Measurements from ENCODE around the gene DOCK8. TPM values are rescaled to one million over a fixed set of nuclear protein-coding genes. Genes with fewer than 3 reads are reported as not detected.

The DOCK8 gene
- total and polyA plus RNA-seq, 2 experiments from 2014 or later = 0.94 to 1.2 TPM

DNA sequence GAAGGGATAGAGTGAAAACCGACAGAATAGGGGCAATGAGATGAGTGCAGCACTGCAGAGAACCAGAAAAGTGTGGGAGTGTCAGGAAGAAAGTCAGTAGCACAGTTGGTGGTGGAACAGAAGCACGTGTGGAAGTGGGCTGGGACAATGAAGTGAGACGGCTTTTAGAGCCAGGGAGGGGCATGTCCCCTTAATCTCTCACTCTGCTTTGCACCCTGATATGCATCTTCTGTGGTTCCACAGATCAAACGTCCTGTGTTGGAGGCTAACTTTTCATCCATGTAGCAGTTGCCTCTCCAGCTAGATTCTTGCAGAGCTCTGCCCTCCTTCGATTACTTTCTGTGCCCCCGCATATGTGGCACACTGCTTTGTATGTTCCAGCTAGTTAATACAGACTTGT lies 163.6 kb downstream of the DOCK8 start:
- TF ChIP-seq, protein P1, sequence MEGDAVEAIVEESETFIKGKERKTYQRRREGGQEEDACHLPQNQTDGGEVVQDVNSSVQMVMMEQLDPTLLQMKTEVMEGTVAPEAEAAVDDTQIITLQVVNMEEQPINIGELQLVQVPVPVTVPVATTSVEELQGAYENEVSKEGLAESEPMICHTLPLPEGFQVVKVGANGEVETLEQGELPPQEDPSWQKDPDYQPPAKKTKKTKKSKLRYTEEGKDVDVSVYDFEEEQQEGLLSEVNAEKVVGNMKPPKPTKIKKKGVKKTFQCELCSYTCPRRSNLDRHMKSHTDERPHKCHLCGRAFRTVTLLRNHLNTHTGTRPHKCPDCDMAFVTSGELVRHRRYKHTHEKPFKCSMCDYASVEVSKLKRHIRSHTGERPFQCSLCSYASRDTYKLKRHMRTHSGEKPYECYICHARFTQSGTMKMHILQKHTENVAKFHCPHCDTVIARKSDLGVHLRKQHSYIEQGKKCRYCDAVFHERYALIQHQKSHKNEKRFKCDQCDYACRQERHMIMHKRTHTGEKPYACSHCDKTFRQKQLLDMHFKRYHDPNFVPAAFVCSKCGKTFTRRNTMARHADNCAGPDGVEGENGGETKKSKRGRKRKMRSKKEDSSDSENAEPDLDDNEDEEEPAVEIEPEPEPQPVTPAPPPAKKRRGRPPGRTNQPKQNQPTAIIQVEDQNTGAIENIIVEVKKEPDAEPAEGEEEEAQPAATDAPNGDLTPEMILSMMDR (conservative IDR thresholded peaks at IDR 0.05; ENCODE audit: low read depth in 2 of 2) = no peak
- TF ChIP-seq EZH2 (IDR thresholded peaks at IDR 0.05; ENCODE audit: low read depth, unreplicated experiment) (no peak), JUNB (IDR thresholded peaks at IDR 0.05; ENCODE audit: unreplicated experiment) (no peak), EZH2phosphoT487 (IDR thresholded peaks at IDR 0.05; ENCODE audit: unreplicated experiment) (no peak), CREB1 (CRISPR knock-in tag; IDR thresholded peaks at IDR 0.05; ENCODE audit: low read depth) (no peak), ZNF331 (CRISPR knock-in tag; IDR thresholded peaks at IDR 0.05; ENCODE audit: low read depth) (no peak), POLR2AphosphoS5 (IDR thresholded peaks at IDR 0.05; ENCODE audit: low read depth) (no peak), STAT1 (IDR thresholded peaks at IDR 0.05; ENCODE audit: unreplicated experiment) (no peak), NANOG (IDR thresholded peaks at IDR 0.05; ENCODE audit: borderline replicate concordance) (no peak), ZNF114 (CRISPR knock-in tag; IDR thresholded peaks at IDR 0.05) (no peak)
- TF ChIP-seq, protein P2, sequence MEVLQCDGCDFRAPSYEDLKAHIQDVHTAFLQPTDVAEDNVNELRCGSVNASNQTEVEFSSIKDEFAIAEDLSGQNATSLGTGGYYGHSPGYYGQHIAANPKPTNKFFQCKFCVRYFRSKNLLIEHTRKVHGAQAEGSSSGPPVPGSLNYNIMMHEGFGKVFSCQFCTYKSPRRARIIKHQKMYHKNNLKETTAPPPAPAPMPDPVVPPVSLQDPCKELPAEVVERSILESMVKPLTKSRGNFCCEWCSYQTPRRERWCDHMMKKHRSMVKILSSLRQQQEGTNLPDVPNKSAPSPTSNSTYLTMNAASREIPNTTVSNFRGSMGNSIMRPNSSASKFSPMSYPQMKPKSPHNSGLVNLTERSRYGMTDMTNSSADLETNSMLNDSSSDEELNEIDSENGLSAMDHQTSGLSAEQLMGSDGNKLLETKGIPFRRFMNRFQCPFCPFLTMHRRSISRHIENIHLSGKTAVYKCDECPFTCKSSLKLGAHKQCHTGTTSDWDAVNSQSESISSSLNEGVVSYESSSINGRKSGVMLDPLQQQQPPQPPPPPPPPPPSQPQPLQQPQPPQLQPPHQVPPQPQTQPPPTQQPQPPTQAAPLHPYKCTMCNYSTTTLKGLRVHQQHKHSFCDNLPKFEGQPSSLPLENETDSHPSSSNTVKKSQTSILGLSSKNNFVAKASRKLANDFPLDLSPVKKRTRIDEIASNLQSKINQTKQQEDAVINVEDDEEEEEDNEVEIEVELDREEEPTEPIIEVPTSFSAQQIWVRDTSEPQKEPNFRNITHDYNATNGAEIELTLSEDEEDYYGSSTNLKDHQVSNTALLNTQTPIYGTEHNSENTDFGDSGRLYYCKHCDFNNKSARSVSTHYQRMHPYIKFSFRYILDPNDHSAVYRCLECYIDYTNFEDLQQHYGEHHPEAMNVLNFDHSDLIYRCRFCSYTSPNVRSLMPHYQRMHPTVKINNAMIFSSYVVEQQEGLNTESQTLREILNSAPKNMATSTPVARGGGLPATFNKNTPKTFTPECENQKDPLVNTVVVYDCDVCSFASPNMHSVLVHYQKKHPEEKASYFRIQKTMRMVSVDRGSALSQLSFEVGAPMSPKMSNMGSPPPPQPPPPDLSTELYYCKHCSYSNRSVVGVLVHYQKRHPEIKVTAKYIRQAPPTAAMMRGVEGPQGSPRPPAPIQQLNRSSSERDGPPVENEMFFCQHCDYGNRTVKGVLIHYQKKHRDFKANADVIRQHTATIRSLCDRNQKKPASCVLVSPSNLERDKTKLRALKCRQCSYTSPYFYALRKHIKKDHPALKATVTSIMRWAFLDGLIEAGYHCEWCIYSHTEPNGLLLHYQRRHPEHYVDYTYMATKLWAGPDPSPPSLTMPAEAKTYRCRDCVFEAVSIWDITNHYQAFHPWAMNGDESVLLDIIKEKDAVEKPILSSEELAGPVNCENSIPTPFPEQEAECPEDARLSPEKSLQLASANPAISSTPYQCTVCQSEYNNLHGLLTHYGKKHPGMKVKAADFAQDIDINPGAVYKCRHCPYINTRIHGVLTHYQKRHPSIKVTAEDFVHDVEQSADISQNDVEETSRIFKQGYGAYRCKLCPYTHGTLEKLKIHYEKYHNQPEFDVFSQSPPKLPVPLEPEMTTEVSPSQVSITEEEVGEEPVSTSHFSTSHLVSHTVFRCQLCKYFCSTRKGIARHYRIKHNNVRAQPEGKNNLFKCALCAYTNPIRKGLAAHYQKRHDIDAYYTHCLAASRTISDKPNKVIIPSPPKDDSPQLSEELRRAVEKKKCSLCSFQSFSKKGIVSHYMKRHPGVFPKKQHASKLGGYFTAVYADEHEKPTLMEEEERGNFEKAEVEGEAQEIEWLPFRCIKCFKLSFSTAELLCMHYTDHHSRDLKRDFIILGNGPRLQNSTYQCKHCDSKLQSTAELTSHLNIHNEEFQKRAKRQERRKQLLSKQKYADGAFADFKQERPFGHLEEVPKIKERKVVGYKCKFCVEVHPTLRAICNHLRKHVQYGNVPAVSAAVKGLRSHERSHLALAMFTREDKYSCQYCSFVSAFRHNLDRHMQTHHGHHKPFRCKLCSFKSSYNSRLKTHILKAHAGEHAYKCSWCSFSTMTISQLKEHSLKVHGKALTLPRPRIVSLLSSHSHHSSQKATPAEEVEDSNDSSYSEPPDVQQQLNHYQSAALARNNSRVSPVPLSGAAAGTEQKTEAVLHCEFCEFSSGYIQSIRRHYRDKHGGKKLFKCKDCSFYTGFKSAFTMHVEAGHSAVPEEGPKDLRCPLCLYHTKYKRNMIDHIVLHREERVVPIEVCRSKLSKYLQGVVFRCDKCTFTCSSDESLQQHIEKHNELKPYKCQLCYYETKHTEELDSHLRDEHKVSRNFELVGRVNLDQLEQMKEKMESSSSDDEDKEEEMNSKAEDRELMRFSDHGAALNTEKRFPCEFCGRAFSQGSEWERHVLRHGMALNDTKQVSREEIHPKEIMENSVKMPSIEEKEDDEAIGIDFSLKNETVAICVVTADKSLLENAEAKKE (CRISPR knock-in tag; IDR thresholded peaks at IDR 0.05) = no peak
- TF ChIP-seq, protein P3, sequence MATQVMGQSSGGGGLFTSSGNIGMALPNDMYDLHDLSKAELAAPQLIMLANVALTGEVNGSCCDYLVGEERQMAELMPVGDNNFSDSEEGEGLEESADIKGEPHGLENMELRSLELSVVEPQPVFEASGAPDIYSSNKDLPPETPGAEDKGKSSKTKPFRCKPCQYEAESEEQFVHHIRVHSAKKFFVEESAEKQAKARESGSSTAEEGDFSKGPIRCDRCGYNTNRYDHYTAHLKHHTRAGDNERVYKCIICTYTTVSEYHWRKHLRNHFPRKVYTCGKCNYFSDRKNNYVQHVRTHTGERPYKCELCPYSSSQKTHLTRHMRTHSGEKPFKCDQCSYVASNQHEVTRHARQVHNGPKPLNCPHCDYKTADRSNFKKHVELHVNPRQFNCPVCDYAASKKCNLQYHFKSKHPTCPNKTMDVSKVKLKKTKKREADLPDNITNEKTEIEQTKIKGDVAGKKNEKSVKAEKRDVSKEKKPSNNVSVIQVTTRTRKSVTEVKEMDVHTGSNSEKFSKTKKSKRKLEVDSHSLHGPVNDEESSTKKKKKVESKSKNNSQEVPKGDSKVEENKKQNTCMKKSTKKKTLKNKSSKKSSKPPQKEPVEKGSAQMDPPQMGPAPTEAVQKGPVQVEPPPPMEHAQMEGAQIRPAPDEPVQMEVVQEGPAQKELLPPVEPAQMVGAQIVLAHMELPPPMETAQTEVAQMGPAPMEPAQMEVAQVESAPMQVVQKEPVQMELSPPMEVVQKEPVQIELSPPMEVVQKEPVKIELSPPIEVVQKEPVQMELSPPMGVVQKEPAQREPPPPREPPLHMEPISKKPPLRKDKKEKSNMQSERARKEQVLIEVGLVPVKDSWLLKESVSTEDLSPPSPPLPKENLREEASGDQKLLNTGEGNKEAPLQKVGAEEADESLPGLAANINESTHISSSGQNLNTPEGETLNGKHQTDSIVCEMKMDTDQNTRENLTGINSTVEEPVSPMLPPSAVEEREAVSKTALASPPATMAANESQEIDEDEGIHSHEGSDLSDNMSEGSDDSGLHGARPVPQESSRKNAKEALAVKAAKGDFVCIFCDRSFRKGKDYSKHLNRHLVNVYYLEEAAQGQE (IDR thresholded peaks at IDR 0.05; ENCODE audit: unreplicated experiment) = no peak
- TF ChIP-seq, protein P4, sequence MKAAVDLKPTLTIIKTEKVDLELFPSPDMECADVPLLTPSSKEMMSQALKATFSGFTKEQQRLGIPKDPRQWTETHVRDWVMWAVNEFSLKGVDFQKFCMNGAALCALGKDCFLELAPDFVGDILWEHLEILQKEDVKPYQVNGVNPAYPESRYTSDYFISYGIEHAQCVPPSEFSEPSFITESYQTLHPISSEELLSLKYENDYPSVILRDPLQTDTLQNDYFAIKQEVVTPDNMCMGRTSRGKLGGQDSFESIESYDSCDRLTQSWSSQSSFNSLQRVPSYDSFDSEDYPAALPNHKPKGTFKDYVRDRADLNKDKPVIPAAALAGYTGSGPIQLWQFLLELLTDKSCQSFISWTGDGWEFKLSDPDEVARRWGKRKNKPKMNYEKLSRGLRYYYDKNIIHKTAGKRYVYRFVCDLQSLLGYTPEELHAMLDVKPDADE (IDR thresholded peaks at IDR 0.05) = no peak
- no peak for ATAC-seq
- no peaks in the 10 kb centered on the region for H3K9me2 ChIP-seq (ENCODE audit: insufficient read depth)
- no peak overlapping the region for H3K4me3 ChIP-seq
- H2AFZ ChIP-seq = no peak overlapping the region
- H3K9me3 Mint-ChIP-seq = no peaks in the 10 kb centered on the region
- no peak overlapping the region for H3K4me3 Mint-ChIP-seq
- no peak for DNase-seq (ENCODE audit: low spot score)
- no peaks in the 10 kb centered on the region for H3K36me3 Mint-ChIP-seq (ENCODE audit: low read depth)
- H3K27me3 ChIP-seq (ENCODE audit: insufficient read depth) = no peaks in the 10 kb centered on the region
- no peaks in the 10 kb centered on the region for H3K79me2 ChIP-seq (replicated peaks; ENCODE audit: insufficient read depth)
- H3K27ac ChIP-seq (ENCODE audit: low read depth) = no peak overlapping the region
- no peak overlapping the region for H3K27ac Mint-ChIP-seq
- H3K4me2 ChIP-seq = no peak overlapping the region
- no peaks in the 10 kb centered on the region for H3K27me3 Mint-ChIP-seq (ENCODE audit: insufficient read depth, low read depth, poor library complexity)
- no peaks in the 10 kb centered on the region for H3K4me1 ChIP-seq (ENCODE audit: insufficient read depth)
- H4K20me1 ChIP-seq (replicated peaks; ENCODE audit: insufficient read depth) = no peaks in the 10 kb centered on the region
- 0 out of 3 replicates have a peak, but pooled peaks cover 3% of the 10 kb centered on the region for H3K4me1 Mint-ChIP-seq
- no peaks in the 10 kb centered on the region for H3F3A ChIP-seq (replicated peaks; ENCODE audit: low read depth)
- H3K36me3 ChIP-seq (ENCODE audit: insufficient read depth) = no peaks in the 10 kb centered on the region

All from GM23338 (cell line).